ENCODE measurements around the gene PER3. TPM values are rescaled to one million over a fixed set of nuclear protein-coding genes. Genes with fewer than 3 reads are reported as not detected.

Gene PER3
- polyA plus RNA-seq (2013, experiment 1 of 2; ENCODE audit: insufficient read length) = 6.1 TPM
- polyA plus RNA-seq (2013, experiment 2 of 2; ENCODE audit: insufficient read length) = 13.2 TPM

DNA sequence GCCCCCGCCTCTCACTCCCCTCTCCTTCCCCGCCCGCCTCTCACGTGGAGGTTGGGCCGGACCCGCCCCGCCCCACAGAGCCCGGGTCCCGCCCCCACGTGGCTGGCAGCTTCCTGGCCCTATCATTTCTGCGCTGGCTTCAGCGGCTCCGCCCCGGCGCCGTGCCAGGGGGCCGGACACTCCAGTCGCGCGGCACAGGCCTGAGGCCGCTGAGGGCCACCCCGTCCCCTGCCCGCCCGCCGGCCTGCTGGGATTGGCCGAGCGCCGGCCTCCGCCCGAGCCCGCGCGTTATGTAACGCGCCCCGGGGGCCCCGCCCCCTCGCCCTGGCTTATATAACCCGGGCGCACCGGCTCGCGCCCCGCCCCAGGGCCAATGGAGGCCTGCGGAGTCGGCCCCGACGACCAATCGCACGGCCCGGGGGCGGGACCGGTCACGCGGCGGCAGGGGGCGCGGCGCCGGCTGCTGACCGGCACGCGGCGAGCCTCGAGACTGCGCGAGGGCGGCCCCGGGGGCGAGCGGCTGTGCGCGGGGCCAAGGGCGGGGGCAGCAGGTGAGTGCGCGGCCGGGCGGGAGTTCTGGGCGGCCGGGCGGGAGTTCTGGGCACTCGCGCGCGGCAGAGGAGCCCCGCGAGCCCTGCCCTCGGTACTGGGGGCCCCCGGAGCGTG, at the start of gene PER3:
Gene PER3, plus strand, starts transcription at position 466 of the 666 bp plus-strand sequence. CDS start 587 bp downstream, outside the sequence.
- DNase-seq = peak; percentile 96

DNA sequence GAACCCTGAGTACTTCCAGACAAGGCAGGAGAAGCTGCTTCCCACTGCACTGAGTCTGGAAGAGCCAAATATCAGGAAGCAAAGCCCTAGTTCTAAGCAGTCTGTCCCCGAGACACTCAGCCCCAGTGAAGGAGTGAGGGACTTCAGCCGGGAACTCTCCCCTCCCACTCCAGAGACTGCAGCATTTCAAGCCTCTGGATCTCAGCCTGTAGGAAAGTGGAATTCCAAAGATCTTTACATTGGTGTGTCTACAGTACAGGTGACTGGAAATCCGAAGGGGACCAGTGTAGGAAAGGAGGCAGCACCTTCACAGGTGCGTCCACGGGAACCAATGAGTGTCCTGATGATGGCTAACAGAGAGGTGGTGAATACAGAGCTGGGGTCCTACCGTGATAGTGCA, 46.0 kb upstream of the PER3 start:
- no peak for DNase-seq

DNA sequence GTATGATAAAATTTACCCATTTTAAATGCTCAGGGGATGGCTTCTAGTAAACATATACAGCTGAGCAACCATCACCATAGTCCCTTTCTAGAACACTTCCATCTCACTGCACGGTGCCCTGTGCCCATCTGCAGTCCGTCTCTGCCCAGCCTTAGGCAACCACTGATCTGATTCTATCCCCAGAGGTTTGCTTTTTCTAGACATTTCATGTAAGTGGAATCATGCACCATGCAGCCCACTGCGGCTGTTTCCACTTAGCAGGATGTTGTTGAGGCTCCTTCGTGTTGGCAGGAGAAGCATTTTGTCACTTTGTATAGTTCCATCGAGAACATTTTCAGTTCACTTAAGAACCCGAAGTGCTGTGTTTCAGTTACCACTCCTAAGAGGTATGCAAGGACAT, 40.7 kb upstream of the PER3 start:
- DNase-seq = no peak

DNA sequence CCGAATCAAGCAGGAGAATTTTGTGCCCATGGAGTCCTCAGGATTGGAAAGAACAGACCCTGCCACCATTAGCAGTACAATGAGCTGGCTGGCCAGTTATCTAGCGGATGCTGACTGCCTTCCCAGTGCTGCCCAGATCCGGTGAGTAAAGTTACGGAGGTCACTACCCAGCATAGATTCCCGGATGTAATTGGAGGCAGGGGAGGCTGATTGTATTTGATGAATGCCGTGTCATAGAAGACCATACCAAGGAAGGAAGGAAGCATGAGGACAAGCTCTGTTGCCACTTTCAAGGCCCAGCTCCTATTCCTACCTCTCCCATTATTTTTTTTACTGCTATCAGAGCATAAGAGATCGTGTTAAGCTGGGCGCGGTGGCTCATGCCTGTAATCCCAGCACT, 39.2 kb upstream of the PER3 start:
- DNase-seq = no peak

DNA sequence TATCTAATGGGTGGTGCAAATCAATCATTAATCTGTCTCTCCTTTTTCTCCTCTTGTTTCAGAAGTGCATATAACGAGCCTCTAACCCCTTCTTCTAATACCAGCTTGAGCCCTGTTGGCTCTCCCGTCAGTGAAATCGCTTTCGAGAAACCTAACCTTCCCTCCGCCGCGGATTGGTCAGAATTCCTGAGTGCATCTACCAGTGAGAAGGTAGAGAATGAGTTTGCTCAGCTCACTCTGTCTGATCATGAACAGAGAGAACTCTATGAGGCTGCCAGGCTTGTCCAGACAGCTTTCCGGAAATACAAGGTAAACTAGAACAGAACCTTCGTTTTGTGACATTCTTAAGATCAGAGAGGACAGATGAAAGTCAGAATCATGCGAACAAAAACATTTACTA, 38.3 kb upstream of the PER3 start:
- DNase-seq = no peak

DNA sequence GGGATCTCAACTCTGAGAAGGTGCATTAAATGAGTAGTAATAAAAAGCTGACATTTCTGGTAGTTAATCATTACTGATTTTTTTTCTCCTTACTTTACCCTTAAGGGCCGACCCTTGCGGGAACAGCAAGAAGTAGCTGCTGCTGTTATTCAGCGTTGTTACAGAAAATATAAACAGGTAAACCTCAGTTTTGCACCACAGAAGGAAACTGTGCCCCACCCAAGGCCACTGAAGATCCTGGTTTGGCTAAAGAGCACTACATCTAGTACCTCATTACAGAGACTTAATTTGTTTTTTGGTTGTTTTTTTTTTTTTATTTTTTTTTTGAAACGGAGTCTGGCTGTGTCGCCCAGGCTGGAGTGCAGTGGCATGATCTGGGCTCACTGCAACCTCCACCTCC, 36.5 kb upstream of the PER3 start:
- no peak for DNase-seq

DNA sequence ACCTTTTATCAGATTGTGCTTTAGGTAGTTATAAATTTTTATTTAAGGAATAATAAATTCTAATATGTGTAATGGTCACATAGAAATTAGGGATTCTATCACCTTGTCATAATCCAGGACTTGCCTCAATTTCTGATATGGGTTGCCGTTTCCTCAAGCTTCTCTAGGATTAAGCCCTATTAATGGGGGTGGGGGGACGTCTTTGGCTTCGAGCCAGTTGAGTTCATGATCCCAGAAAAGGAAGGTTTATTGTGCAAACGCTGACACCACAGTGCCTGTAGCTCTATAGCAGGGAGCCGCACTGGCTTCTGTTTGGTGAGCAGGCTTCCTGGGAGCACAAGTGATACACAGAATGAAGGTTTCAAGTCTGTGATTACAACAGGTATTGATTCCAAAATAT, 35.0 kb upstream of the PER3 start:
- DNase-seq = no peak

DNA sequence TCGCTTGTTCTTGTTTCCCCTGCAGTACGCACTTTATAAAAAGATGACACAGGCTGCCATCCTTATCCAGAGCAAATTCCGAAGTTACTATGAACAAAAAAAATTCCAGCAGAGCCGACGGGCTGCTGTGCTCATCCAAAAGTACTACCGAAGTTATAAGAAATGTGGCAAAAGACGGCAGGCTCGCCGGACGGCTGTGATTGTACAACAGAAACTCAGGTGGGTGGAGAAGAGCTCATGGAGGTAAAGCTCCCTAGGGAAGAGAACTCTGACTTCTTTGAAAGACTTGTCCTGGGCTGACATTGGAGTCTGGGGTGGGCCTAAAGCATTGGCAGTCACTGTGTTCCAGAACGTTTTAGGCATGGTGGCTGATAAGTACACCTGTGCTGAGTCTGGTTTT, 32.9 kb upstream of the PER3 start:
- no peak for DNase-seq

DNA sequence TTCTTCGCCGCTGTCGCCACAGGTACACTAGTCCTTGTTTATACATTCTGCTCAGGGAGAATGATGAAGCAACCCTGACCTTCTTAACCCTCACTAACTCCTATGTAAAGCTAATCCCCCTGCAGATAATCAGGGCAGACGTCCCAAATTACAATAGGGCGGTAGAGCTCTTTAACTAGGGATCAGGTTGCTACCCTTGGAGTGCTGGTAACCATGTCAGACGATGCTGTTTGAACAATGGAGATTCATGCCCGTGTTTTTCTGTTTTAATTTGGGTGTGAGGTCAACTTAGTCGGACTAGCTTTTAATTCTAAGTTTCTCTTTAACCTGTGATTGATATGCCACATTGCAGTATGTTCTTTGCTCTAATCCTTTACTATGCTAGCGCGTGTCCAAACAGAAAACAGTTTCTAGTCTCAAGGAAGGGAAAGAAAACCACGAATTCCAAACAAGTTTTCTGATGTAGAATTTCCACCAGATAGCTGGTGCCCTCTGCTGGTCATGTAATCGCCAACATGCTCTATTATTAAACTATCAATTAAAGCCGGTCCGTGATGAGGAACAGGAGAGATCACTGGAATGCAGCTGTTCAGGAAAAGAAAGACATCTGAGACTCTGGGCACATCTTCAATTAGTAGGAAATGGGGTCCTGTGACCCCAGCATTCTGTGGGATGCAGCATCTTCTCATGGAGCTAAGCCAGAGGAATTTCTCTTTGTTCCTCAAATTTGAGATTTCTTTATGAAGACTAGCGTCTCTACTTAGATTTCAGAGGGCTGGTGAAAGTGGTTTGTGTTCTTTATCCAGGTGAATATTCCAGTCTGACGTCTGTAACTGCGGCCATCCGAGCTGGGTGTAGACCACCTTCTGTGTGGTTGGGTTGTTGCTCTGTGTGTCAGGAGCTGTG, 31.3 kb upstream of the PER3 start:
- peak; percentile 68 for DNase-seq

DNA sequence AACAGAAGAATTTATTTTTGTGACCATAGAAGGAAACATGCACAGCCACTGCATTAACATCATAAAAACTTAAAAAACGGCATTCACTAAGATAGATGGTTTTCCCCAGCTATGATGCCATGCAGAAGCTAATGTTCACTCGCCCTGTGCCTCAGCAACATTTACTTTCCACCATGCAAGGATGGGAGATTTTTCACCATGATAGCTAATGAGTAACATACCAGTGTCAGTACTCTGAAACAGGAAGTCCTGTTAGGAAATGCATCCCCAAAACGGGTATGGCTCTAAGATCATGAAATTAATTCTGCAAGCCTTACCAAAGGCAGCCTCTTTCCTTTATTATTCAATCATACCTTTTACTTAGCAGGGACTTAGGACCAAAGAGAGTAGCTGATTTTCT, 30.4 kb upstream of the PER3 start:
- no peak for DNase-seq

DNA sequence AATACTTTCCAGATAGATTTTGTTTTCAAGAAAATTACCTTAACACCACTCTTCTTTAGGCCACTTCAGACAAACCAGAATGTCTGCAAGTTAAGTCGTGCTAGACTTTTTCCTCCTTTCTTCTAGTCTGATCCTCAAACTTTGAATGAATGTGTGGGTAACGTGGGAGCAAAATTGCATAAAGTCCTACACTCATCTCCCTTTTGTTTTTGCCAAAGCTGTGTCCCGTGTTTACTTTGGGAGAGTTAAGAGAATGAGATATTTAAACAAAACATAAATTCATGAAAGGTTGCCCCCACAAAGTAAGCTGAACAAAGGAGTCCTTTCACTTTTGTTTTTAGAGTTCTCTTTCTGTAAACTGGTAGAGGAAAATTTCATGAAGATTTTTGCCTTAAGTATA, 29.9 kb upstream of the PER3 start:
- DNase-seq = no peak

DNA sequence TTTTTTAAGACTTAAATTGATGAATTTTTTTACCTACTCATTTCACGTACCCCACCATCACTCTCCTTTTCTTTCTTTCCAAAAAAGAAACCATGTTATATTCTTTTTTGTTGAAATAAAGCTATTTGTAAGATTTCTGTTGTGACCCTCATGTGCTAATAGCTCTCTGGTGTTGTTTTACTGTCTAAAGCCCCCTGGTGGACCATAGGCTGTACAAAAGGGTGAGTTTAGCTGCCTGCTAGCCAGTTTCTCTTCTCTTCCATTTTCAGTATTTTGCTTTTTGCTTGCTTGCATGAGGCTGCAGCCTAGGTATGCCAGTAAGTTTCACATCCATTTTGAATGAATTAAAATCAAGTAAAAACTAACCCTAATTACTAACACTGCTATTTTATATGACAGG, 28.6 kb upstream of the PER3 start:
- no peak for DNase-seq

DNA sequence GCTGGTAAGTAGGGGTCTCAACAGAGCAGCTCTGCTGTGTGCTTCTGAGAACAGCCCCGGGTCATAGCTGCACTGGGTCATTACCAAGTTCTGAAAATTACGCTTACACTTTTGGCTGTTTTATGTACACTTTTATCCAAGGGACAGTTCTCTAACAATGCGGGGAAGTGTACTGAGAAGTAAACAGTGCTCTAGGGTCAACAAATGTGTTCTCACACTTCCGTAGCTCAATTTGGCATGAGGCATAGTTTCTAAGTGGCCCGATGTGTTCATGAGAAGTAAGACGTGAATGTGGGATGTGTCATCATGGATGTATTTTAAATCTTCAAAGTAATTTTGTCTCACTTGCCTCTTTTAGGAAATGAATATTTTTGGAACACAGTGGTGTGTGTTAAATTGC, 23.8 kb upstream of the PER3 start:
- DNase-seq = no peak

DNA sequence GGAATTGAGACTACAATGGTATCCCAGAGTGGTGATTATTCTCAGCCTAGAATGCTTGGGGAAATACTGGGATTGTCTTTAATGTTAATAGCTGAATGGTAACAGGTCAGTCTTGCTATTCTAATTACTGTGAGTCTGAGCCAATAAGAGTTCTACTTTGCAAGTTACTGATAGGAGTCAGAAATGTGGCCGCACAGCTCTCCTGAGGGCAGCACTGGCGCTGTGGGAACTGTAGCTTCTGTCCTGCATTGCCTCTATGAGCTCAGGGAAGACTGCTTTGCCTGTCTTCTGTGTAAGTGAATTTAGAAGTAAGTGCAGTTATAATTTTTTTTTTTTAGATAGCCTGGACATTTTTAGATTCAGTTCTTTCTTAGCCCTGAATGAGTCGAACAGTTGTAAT, 23.0 kb upstream of the PER3 start:
- DNase-seq = no peak

DNA sequence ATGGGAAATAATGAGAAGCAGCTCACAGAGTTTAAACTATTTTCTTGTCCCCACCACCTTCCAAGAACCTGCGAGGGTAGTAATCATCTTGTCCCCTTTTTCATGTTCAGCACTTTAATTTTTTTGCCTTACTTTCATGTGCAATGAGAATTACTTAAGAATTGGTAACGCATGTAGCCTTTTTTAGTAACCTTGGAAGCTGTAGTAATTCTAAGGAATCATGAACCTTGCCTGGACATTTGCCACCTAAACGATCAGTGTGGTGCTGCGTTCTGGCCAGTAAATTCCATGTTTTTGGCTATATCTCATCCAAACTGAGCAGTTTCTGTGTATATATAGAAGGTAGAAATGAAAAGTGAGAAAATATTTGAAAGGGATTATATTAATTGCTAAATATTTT, 16.9 kb upstream of the PER3 start:
- DNase-seq = no peak

DNA sequence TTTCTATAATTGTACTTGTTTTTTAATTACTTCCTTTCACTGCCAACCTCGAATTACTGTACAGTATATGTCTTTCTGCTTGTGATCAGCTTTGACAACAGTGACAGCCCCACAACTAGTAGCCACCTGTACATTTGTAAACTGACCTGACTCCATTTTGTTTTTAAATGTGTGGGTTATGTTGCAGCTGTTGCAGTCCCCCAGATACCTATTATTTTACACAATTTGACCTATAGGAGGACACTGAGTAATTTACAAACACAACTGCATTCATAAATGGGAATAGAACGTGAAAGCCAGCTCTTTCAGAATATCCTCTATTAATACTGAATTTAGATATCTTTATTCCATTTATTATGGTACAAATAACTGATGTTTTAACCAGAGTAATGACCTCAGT, 15.5 kb upstream of the PER3 start:
- no peak for DNase-seq

DNA sequence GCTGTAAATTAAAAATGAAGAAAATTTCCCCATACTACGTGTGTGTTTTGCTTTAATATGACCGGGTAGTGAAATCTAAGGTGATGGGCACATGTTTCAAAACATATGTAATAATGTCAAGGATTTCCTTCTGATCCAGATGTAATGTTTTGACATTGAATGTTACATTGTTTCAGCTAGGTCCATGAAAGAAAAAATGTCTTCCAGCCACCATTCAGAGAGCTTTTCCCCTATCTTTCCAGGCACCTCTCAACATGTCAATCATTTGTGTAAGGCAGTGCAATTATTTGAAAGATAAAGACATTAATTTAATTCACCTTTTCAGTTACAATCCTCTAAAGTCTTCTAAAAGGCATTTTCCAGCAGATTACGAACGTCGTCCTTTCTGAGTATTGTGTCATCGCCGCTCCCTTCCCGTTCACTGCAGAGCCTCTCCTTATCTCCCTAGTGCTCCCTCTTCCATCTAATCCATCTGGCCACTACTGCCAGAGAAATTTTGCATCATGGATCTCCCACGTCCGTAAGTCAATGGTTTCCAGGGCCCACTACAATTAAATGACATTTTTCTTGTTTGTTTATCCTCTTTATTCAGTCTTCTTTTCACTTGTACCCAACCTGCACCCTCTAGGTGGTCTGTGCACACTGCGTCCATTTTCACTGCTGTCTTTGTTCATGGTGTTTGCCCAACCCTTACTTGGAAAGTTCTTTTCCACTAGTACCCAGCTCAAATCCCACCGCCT, 14.2 kb upstream of the PER3 start:
- DNase-seq = no peak

DNA sequence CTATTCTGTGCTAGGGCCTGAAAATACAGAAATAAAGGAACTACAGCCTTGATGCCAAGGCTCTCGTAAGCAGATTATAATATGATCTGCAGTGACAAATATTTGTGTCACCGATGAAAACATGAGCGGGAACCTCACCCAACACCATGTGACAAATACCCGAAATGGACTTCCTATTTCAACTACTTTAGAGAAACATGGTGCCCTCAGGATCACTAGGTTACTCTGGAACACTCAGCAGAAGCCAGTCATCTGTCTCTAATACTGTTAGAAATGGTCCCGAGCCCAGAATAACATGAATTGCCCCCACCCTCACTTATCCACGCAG, 13.5 kb upstream of the PER3 start:
- DNase-seq = no peak

DNA sequence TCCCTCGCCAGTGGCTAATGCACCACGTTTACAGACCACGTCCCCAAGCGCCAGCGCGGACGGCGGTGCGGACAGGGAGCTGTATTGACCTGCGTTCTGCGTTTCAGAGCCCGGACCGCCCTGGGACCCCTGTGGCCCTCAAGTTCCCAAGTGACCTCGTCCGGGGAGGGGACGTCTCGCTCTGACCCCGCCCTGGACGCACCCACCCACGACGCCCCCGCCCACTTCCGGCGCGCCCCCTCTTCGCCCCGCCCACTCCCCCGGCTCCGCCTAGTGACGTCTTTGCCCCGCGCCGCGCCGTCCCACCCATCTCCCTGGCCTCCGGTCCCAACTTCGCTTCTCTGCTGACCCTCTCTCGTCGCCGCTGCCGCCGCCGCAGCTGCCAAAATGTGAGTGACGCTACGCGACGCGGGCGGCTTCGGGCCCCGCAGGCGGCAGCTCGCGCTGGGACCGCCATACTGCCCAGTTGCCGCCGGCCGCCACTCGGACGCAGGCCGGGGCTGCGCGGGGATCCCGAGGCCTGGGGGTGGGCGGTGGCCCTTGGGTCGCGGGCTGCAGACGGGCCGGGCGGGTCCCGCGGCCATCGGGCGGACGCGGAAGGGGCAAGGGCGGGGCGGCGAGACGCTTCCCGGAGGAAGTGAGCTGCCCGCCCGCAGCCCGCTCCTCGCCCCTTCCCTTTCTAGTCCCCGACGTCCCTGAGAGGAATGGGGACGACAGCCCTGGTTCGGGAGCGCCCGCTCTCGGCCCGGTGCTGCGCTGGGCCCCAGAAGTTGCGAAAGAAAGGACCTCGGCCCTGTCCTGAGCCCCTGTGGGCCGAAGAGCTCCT, 12.9 kb upstream of the PER3 start, which contains the start of gene VAMP3:
Gene VAMP3, plus strand, starts transcription at position 300 of the 826 bp plus-strand sequence. Its CDS starts 88 bp downstream, at position 388.
- peak; percentile 80 for DNase-seq

DNA sequence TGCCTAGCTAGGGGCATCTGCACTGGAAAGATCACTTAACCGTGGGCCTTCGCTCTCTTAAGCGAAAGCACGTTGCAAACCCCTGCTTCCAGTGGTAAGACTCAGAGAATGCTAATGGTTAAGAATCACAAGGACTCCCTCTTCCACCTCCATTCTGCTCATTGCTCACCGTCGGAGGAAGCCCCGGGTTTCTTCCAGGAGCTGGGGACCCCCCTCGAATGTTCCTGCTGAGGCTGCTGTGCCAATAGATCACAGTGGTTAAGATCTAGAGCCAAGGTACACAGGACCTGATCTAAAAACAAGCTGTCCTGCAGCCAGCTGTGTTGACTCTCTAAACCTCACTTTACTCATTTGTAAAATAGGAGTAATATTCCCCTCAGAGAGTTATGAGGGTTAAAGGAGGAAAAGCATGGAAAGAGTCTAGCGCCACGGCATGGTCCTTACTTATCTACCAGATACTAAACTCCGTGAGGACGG, 12.2 kb upstream of the PER3 start:
- no peak for DNase-seq

DNA sequence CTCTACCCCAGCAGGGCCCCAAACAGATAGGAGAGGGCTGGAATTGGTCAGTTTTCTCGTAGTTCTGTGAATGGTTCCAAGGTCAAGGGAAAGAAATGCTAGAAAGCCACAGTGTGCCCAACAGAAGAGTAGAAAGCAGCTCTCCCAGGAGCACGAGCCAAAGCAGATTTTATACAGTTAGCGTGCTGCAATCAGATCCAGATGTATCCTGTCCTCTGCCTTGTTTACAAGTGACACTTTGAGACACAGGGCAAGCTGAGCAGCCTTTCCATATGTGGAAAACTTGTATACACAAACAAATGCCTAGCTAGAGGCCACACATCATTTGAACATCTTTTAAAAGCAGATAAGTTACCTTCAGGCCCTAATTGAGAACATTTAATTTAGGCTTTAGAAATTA, 6.5 kb upstream of the PER3 start:
- no peak for DNase-seq

DNA sequence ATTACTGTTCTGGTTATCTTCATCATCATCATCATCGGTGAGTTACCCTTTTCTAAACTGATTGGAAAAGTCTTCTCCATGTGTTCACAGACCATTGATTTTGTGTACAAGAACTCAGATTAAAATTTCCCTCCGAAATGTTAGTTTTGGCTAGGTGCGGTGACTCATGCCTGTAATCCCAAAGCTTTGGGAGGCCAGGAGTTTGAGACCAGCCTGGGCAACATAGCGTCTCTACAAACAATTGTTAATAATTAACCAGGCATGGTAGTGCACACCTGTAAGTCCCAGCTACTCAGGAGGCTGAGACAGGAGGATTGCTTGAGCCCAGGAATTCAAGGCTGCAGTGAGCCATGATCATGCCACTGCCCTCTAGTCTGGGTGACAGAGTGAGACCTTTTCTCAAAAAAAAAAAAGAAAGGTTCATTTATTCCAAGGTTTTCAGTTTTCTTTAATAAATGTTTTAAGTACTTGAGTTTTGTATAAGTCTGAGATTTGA, 5.9 kb upstream of the PER3 start:
- DNase-seq = no peak
